Measurements from ENCODE around the gene IMMP2L. TPM values are rescaled to one million over a fixed set of nuclear protein-coding genes. Genes with fewer than 3 reads are reported as not detected.

The IMMP2L gene
- total RNA-seq, 1 donor from 2014 or later: 11.9 TPM

DNA sequence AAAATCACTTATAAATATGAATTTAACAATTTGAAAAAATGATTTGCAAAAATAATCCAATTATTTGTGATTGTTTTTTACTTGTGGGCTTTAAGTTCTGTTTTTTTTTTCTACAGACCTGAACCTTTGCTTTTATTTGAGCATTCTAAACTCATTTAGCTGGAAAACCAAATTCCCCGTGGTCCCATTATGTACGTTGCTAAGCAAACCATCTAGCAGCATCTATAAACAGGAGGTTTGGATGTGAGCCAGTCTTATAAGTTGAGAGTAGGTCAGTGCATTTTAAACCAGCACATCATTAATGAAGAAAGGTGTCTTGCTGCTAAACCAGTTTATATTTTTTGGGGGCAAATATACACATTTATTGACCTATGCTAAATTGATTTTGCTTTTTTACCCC lies 394.1 kb downstream of the IMMP2L start:
- Mint-ChIP-seq H3K27ac (ENCODE audit: unreplicated experiment) (no peak overlapping the region), H3K4me3 (no peak overlapping the region), H3K4me1 (no peaks in the 10 kb centered on the region), H3K36me3 (ENCODE audit: low read depth) (no peaks in the 10 kb centered on the region), H3K9me3 (no peaks in the 10 kb centered on the region), H3K27me3 (ENCODE audit: low read depth) (no peaks in the 10 kb centered on the region)
- TF ChIP-seq, protein P1, sequence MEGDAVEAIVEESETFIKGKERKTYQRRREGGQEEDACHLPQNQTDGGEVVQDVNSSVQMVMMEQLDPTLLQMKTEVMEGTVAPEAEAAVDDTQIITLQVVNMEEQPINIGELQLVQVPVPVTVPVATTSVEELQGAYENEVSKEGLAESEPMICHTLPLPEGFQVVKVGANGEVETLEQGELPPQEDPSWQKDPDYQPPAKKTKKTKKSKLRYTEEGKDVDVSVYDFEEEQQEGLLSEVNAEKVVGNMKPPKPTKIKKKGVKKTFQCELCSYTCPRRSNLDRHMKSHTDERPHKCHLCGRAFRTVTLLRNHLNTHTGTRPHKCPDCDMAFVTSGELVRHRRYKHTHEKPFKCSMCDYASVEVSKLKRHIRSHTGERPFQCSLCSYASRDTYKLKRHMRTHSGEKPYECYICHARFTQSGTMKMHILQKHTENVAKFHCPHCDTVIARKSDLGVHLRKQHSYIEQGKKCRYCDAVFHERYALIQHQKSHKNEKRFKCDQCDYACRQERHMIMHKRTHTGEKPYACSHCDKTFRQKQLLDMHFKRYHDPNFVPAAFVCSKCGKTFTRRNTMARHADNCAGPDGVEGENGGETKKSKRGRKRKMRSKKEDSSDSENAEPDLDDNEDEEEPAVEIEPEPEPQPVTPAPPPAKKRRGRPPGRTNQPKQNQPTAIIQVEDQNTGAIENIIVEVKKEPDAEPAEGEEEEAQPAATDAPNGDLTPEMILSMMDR (conservative IDR thresholded peaks at IDR 0.05): no peak
- no peak for DNase-seq (ENCODE audit: low read depth, low spot score)

DNA sequence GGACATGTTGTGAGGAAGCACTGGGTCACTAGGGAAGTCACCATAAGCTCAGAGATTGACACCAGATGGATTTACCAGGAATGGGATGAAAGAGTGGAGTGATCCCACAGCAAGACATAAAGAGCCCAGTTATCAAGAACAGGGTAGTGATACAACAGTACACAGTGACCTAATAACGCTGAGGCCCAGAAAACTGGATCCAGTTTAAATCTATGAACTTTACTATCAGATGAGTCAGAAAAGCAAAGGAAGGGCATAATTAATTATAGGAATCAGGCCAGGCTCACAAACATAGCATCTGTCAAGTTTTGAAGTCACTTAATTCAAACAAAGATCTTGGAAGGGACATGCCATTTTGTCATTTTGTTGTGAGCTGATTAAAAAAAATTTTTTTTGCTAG lies 397.9 kb downstream of the IMMP2L start:
- TF ChIP-seq, protein P1 (conservative IDR thresholded peaks at IDR 0.05): no peak
- no peaks in the 10 kb centered on the region for H3K4me1 Mint-ChIP-seq
- no peak overlapping the region for H3K4me3 Mint-ChIP-seq
- no peak overlapping the region for H3K27ac Mint-ChIP-seq (ENCODE audit: unreplicated experiment)
- no peaks in the 10 kb centered on the region for H3K27me3 Mint-ChIP-seq (ENCODE audit: low read depth)
- peaks cover 3% of the 10 kb centered on the region for H3K9me3 Mint-ChIP-seq
- no peaks in the 10 kb centered on the region for H3K36me3 Mint-ChIP-seq (ENCODE audit: low read depth)
- DNase-seq (ENCODE audit: low read depth, low spot score): no peak

GRCh38 chr7:111162692-111163091 lies 399.6 kb downstream of the IMMP2L start:
- H3K4me3 Mint-ChIP-seq: no peak overlapping the region
- H3K4me1 Mint-ChIP-seq: no peaks in the 10 kb centered on the region

GRCh38 chr7:111160297-111160696 lies 402.0 kb downstream of the IMMP2L start:
- Mint-ChIP-seq H3K27me3 (ENCODE audit: low read depth) (no peaks in the 10 kb centered on the region), H3K27ac (ENCODE audit: unreplicated experiment) (no peak overlapping the region), H3K4me3 (no peak overlapping the region), H3K4me1 (no peaks in the 10 kb centered on the region), H3K9me3 (peaks cover 3% of the 10 kb centered on the region), H3K36me3 (ENCODE audit: low read depth) (no peaks in the 10 kb centered on the region)
- DNase-seq (ENCODE audit: low read depth, low spot score): no peak
- TF ChIP-seq, protein P1 (conservative IDR thresholded peaks at IDR 0.05): no peak

More at GRCh38 chr7:111162692-111163091, 399.6 kb downstream of the IMMP2L start:
- Mint-ChIP-seq H3K27me3 (ENCODE audit: low read depth) (no peaks in the 10 kb centered on the region), H3K9me3 (peaks cover 3% of the 10 kb centered on the region), H3K36me3 (ENCODE audit: low read depth) (no peaks in the 10 kb centered on the region), H3K27ac (ENCODE audit: unreplicated experiment) (no peak overlapping the region)
- TF ChIP-seq, protein P1 (conservative IDR thresholded peaks at IDR 0.05): no peak
- no peak for DNase-seq (ENCODE audit: low read depth, low spot score)

- no peak overlapping the region for H3K4me3 Mint-ChIP-seq
- H3K4me1 Mint-ChIP-seq: no peaks in the 10 kb centered on the region
- H3K9me3 Mint-ChIP-seq: peaks cover 3% of the 10 kb centered on the region
- TF ChIP-seq, protein P1 (conservative IDR thresholded peaks at IDR 0.05): no peak
- no peak for DNase-seq (ENCODE audit: low read depth, low spot score)
- no peaks in the 10 kb centered on the region for H3K36me3 Mint-ChIP-seq (ENCODE audit: low read depth)
- no peak overlapping the region for H3K27ac Mint-ChIP-seq (ENCODE audit: unreplicated experiment)
- no peaks in the 10 kb centered on the region for H3K27me3 Mint-ChIP-seq (ENCODE audit: low read depth)
Observed at GRCh38 chr7:111159426-111159825, 402.9 kb downstream of the IMMP2L start.

GRCh38 chr7:111150709-111151108 lies 411.6 kb downstream of the IMMP2L start:
- DNase-seq (ENCODE audit: low read depth, low spot score): no peak
- TF ChIP-seq, protein P1 (conservative IDR thresholded peaks at IDR 0.05): no peak
- H3K9me3 Mint-ChIP-seq: no peaks in the 10 kb centered on the region
- H3K4me3 Mint-ChIP-seq: no peak overlapping the region
- H3K27ac Mint-ChIP-seq (ENCODE audit: unreplicated experiment): no peak overlapping the region
- H3K4me1 Mint-ChIP-seq: no peaks in the 10 kb centered on the region
- H3K36me3 Mint-ChIP-seq (ENCODE audit: low read depth): no peaks in the 10 kb centered on the region
- H3K27me3 Mint-ChIP-seq (ENCODE audit: low read depth): no peaks in the 10 kb centered on the region
